ENCODE data around the gene GLRX.

Gene GLRX

DNA sequence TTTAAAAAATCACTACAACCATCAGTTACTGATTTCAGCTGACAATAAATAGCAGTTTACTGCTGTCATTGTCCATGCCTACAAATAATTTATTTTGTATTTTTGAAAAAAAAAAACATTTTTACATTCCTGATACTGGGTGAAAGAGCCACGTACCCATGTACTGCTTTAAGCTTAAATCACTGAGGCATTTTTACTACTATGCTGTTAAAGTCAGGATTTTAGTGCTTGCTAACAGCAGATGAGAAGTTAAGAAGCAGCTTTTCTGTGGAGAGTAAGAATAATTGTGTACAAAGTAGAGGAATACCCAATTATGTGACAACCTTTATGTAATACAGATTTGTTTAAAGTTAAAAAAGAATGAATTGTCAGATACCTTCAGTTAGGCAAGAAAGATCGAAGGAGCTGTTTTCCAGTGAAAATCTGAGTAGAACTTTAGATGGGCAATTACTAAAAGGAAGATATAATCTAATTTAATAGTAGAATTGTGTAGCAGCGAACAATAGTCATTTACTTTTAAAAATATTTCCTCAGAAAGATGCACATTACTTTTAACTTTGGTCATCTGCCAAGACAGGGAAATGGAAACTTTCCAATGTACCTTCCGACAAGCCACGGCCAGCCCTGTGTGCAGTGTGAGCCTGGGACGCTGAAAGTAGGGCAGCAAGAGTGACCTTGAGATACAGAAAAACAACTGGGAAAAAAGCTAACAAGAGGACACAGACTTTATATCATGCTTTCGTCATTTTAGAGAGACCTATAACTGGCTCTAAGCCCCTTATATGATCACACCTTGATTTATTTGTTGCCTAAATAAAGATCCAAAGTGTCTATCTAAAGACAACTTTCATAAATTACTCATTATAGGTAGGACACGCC is 51.5 kb downstream of the GLRX start:
- Histone ChIP-seq H3K27me3 (no peaks in the 10 kb centered on the region), H3K4me1 (ENCODE audit: control insufficient read depth in 1 of 2, insufficient read depth in 1 of 2, low read depth in 1 of 2, low read length in 1 of 2) (peaks cover 9 to 11% of the 10 kb centered on the region in 2 experiments), H3K9me3 (no peaks in the 10 kb centered on the region), H3K4me3 (ENCODE audit: low read depth in 1 of 2, low read length in 1 of 2) (no peak overlapping the region), H3K36me3 (no peaks in the 10 kb centered on the region), H3K27ac (no peak overlapping the region)
- TF ChIP-seq, protein P1, sequence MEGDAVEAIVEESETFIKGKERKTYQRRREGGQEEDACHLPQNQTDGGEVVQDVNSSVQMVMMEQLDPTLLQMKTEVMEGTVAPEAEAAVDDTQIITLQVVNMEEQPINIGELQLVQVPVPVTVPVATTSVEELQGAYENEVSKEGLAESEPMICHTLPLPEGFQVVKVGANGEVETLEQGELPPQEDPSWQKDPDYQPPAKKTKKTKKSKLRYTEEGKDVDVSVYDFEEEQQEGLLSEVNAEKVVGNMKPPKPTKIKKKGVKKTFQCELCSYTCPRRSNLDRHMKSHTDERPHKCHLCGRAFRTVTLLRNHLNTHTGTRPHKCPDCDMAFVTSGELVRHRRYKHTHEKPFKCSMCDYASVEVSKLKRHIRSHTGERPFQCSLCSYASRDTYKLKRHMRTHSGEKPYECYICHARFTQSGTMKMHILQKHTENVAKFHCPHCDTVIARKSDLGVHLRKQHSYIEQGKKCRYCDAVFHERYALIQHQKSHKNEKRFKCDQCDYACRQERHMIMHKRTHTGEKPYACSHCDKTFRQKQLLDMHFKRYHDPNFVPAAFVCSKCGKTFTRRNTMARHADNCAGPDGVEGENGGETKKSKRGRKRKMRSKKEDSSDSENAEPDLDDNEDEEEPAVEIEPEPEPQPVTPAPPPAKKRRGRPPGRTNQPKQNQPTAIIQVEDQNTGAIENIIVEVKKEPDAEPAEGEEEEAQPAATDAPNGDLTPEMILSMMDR (IDR thresholded peaks at IDR 0.05): no peak

DNA sequence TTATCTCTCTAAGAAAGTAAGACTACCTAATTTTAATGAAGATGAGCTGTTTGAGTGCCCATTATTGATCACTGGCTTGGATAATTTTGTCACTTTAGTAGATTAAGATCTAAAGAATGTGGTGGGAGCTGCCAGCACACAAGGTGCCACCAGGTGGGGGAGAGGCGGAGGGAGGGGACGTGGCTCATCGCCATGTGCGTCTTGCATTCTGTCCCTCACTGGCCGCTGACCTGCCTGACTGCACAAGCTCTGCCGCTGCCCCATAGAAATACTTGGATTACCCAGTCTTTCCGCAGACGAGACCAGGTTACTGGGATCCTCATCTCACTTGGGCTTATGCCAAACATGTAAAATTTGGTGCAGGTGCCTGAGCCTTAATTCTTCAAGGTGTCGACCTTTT is 53.8 kb downstream of the GLRX start:
- no peaks in the 10 kb centered on the region for H3K9me3 ChIP-seq

DNA sequence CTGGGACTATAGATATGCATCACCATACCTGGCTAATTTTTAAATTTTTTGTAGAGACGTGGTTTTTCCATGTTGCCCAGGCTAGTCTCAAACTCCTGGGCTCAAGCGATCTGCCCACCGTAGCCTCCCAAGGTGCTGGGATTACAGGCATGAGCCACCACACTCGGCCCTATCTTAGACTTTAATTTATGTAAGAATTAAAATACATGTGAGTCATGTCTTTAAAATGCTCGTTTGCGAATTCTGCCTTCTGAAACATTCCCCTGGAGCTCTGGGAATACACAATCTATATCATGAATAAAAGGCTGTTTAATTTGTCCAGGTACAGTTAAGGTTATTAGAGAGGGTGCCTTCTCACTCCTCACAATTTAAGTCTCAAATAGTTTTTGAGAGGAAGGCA is 58.6 kb downstream of the GLRX start:
- no peak overlapping the region for H3K27ac ChIP-seq
- H3K9me3 ChIP-seq: no peaks in the 10 kb centered on the region
- H3K4me3 ChIP-seq (ENCODE audit: low read depth in 1 of 2, low read length in 1 of 2): no peak overlapping the region
- TF ChIP-seq, protein P1 (IDR thresholded peaks at IDR 0.05): no peak
- H3K27me3 ChIP-seq: no peaks in the 10 kb centered on the region
- peaks cover 10 to 16% of the 10 kb centered on the region in 2 experiments for H3K4me1 ChIP-seq (ENCODE audit: control insufficient read depth in 1 of 2, insufficient read depth in 1 of 2, low read depth in 1 of 2, low read length in 1 of 2)
- H3K36me3 ChIP-seq: no peaks in the 10 kb centered on the region

More for the DNA sequence above, 53.8 kb downstream of the GLRX start:
- Histone ChIP-seq H3K27me3 (no peaks in the 10 kb centered on the region), H3K36me3 (no peaks in the 10 kb centered on the region), H3K27ac (no peak overlapping the region), H3K4me1 (ENCODE audit: control insufficient read depth in 1 of 2, insufficient read depth in 1 of 2, low read depth in 1 of 2, low read length in 1 of 2) (peaks cover 6 to 7% of the 10 kb centered on the region in 2 experiments), H3K4me3 (ENCODE audit: low read depth in 1 of 2, low read length in 1 of 2) (no peak overlapping the region)
- TF ChIP-seq, protein P1 (IDR thresholded peaks at IDR 0.05): no peak
